HG03439 (cell line): ENCODE measurements around the gene RBM7.
A peak's percentile ranks its signal among the peaks of the same experiment; 100 is the strongest.

Experiments used
- ATAC-seq: cut with Tn5 transposase; IDR thresholded peaks from one replicate; pipeline ENCODE4 v1.9.1; 2021; ENCODE audit warnings: mild to moderate bottlenecking, moderate library complexity; ENCODE audit not compliant: unreplicated experiment

The RBM7 gene

DNA sequence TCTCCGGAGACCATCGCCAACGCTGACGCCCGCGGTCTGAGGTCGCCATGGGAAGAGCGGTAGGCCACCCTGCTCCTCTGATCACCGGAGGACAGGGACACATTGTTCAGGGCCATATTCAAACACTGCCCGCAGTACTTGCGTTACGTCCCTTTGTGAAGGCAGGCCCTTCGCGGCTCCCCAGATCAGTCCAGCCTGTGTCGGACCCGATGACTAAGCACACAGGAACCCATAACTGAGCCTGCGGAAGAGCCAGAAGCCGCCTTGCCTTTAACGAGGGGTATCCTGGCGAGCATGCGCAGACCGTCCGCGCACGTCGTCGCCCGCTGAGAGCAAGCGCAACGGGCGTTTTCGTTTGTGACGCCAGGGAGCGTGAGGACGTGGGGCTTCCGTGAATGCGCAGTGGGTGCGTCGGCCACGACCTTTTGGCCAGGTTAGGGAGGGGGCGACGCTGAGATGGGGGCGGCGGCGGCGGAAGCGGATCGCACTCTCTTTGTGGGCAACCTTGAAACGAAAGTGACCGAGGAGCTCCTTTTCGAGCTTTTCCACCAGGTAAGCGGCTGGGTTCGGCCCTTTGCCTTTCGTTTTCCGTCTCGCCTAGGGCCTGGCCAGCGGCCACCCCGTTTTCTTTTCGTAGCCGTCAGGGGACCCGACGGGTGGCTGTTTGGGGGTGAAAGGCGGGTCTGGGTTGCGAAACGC lies at the start of gene RBM7, which contains the start of gene C11orf71:
Gene RBM7, plus strand, starts transcription at position 451 of the 699 bp plus-strand sequence. Its CDS starts 6 bp downstream, at position 457.
Gene C11orf71, minus strand, starts transcription at position 296 of the 699 bp plus-strand sequence. Its CDS starts 180 bp downstream, at position 116.
- ATAC-seq = peak; percentile 94

GRCh38 chr11:114353443-114353842 lies 47.0 kb upstream of the RBM7 start:
- no peak for ATAC-seq

DNA sequence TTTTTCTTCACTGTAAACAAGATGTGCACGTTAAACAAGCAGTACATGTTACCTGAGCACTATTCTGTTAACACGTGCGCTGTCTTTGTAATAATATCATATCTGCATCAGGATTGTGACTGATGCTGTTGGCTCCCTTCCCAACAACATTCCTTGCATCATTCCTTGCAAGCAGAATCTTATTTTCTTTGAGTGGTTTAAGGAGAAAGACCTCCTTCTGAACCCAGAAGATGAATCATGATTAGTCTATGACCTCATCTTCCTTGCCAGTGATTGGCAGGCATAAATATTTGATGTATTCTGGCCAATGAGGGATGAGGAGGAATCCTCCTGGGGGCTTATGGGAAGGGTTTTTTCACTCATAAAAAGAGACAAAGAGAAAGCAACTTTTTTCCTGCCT lies 46.4 kb upstream of the RBM7 start:
- ATAC-seq = no peak

DNA sequence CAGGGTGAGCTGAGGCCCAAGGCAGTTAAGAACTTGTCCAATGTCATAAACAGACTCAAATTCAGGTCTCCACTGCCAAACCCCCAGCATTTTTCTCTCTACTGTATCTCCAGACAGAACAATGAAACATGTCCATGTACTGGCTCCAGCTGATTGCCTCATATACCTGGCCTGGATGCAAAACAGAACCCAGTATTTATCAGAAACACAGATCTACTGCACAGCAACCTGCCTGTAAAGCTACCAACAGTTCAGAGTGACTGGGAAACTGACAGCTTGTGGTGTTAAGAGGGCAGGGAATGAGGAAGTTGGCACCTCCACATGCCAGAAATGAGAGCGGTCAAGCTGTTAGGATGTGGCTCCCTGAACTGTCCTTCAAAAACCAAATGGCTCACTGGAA lies 41.8 kb upstream of the RBM7 start:
- no peak for ATAC-seq

GRCh38 chr11:114359342-114359741 lies 41.1 kb upstream of the RBM7 start:
- ATAC-seq = no peak

- ATAC-seq = no peak
These were observed 38.1 kb upstream of the RBM7 start for GRCh38 chr11:114362326-114362725.

DNA sequence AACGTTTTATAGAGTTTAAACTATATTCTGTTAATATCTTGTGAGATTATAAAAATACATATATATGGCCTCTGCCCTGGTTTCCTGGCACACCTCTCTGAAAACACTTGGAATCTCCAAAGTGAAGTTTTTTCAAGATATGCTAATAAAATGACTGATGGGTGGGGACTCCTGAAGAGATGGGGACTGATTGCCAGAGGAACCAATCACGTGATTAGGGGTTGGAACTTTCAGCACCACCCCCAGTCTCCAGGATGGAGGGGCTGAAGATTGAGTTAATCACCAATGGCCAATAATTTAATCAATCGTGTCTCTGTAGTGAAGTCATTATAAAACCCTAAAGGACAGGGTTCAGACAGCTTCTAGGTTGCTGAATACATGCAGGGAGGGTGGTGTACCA lies 37.5 kb upstream of the RBM7 start:
- no peak for ATAC-seq

DNA sequence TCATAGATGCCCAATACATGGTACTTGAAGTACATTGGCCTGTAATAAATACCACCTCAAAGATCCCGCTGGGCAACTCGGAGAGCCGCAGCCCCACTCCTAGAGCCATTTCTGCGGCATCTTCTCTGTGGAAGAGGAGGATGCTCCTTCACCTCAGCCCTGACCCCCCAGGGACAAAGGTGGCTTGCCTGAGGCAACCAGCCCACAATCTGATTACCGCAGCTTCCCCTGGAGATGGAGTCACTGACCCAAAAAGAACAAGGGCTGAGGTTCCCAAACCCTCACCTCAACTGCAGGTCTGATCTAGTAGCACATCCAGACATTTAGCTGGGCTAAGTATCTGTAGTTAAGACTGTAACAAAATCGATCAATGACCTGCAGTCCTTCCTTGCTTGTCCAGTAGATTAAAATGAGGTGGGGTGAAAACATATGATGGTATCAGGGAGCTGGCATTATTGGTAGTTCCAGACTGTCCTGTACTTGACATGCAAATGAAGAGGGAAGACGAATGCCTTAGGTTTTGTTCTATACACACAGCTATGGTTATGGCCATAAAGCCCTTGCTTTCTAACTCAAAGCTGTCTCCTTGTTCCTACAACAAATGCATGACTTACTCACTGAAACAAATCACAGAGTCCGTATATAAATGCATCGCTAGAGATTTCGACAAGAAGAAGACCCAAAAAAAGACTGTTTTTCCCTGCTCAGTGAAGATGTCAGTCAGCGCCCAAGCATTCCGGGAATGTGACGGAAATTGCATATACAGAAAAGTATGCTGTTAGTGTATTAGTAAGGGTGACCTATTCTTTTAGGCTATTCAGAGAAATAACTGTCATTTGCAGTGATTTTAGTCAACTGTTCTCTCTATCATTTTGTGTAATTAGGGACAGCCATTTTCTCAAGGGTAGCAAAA lies 33.9 kb upstream of the RBM7 start:
- no peak for ATAC-seq

- no peak for ATAC-seq
These were observed 33.1 kb upstream of the RBM7 start for GRCh38 chr11:114367244-114367957.

GRCh38 chr11:114368918-114369680 lies 31.4 kb upstream of the RBM7 start:
- ATAC-seq = no peak

DNA sequence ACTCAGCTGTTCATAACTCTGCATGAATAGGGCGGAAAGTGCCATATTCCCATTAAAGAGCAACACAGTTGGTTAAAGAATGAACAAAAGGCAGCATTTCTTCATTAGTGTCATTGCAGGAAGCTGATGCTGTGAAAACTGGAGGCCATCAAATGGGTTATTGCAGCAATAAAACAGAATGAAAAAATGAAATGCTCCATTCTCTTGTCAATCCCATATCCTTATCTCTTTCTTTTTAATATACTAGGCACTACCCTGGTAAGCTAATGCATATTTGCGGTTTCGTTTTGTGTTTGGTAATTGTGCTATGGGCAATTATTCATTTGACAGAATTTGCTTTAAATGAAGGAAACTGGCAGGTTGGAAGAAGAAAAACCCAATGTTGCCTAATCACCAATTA lies 25.4 kb upstream of the RBM7 start:
- ATAC-seq = no peak

- no peak for ATAC-seq
These were observed 22.7 kb upstream of the RBM7 start for GRCh38 chr11:114377612-114378267.

GRCh38 chr11:114379394-114380069 lies 20.9 kb upstream of the RBM7 start:
- ATAC-seq = no peak

- no peak for ATAC-seq
These were observed 18.0 kb upstream of the RBM7 start for GRCh38 chr11:114382509-114382908.

- ATAC-seq = no peak
These were observed 16.0 kb upstream of the RBM7 start for GRCh38 chr11:114384487-114384886.

GRCh38 chr11:114386131-114386530 lies 14.3 kb upstream of the RBM7 start:
- no peak for ATAC-seq

DNA sequence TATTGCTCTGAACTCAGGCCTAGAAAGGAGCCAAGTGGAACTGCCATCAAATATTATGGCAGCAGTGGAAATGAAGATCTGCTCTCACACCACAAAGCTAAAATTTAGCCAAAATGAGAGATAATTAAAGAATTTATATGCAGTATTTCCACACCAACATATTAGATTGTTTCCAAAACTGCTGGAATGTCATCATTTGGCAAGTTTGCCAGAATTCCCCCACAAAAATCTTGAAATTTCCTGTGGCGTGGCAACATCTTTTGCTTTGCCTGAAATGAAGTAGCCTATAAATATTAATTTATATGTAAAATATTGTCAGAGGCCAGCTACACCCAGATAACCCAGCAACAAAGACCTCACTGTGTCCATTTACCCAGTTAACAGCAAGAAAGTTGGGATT lies 13.9 kb upstream of the RBM7 start:
- ATAC-seq = no peak

DNA sequence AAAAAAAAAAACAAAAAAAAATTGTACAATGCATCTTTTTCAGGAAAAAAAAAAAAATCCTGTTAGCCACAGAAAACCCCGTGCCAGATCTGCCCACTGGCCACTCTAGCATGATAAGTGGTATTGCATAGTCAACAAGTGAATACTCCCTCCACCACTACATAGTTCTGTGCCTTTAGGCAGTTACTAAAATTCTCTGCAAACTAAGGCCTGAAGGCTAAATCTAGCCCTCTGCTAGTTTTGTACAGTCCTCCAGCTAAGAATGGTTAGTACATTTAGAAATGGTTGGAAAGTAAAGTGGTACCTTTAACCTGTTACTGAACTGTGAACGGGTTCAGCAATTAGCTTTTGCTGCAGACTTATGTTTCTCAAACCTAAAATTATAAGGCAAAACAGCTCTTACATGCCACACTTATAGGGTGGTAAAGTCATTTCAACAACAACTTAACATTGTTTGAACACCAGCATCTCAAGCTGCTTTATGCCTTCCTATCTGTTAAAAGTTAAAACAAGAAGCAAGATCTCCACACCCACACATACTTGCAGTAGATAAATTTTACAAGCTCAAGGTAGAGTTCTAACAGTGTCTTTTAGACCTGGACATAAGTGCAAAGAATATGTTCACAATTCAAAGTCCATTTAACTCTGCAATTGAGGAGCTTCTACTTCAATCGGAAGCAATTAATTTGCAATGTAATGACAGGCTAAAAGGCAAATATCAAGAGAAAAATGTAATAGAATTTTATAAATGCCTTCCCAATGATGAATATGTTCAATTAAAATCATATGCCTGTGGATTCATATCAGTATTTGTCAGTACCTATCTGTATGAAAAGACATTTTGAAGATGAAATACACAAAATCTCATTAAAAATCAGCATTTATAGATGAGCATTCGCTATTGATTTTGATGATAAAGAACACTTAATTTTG lies 7.5 kb upstream of the RBM7 start:
- ATAC-seq = no peak
